ENCODE results near the gene NUMB.

GRCh38 chr14:73252491-73253322 lies 205.6 kb downstream of the NUMB start:
- TF ChIP-seq CTCF (IDR thresholded peaks at IDR 0.05; ENCODE audit: low read depth, low read length, missing input control) (no peak), SP1 (IDR thresholded peaks at IDR 0.05) (no peak), RAD21 (IDR thresholded peaks at IDR 0.05) (no peak), HNF4G (IDR thresholded peaks at IDR 0.05) (no peak), TAF1 (conservative IDR thresholded peaks at IDR 0.05) (no peak), FOXA1 (IDR thresholded peaks at IDR 0.05) (no peak)
- TF ChIP-seq, protein P1, sequence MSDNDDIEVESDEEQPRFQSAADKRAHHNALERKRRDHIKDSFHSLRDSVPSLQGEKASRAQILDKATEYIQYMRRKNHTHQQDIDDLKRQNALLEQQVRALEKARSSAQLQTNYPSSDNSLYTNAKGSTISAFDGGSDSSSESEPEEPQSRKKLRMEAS (IDR thresholded peaks at IDR 0.05) = no peak
